ENCODE results near the gene CACNA2D1. TPM values are rescaled to one million over a fixed set of nuclear protein-coding genes. Genes with fewer than 3 reads are reported as not detected.

The CACNA2D1 gene
- total RNA-seq, 1 experiment from 2014 or later: 0.77 TPM

GRCh38 chr7:82202965-82203364 lies 240.6 kb downstream of the CACNA2D1 start:
- no peak overlapping the region for H3K9ac ChIP-seq (ENCODE audit: low read length)
- H3K9me3 ChIP-seq (ENCODE audit: low read length): no peaks in the 10 kb centered on the region
- no TSS peak for BruUV-seq (replicated peaks)
- no peaks in the 10 kb centered on the region for H3F3A ChIP-seq (ENCODE audit: low read length, unreplicated experiment)
- H3K27ac ChIP-seq (ENCODE audit: low read length): no peak overlapping the region
- POLR2A ChIA-PET (ENCODE audit: unreplicated experiment): no interaction called here
- H4K20me1 ChIP-seq (ENCODE audit: low read length): no peaks in the 10 kb centered on the region
- intact Hi-C loops (cut with micrococcal nuclease): no loop called here
- DNase-seq (no peak), ATAC-seq (no peak)
- H3K79me2 ChIP-seq (ENCODE audit: low read length): no peaks in the 10 kb centered on the region
- no peaks in the 10 kb centered on the region for H3K4me1 ChIP-seq (ENCODE audit: insufficient read depth, low read length)
- no peaks in the 10 kb centered on the region for H3K9me2 ChIP-seq (replicated peaks; ENCODE audit: low read length)
- CTCF ChIA-PET: no interaction called here
- TF ChIP-seq EZH2phosphoT487 (IDR thresholded peaks at IDR 0.05; ENCODE audit: borderline replicate concordance, low read length) (no peak), EZH2 (IDR thresholded peaks at IDR 0.05; ENCODE audit: low read length, unreplicated experiment) (no peak)
- TF ChIP-seq, protein P1, sequence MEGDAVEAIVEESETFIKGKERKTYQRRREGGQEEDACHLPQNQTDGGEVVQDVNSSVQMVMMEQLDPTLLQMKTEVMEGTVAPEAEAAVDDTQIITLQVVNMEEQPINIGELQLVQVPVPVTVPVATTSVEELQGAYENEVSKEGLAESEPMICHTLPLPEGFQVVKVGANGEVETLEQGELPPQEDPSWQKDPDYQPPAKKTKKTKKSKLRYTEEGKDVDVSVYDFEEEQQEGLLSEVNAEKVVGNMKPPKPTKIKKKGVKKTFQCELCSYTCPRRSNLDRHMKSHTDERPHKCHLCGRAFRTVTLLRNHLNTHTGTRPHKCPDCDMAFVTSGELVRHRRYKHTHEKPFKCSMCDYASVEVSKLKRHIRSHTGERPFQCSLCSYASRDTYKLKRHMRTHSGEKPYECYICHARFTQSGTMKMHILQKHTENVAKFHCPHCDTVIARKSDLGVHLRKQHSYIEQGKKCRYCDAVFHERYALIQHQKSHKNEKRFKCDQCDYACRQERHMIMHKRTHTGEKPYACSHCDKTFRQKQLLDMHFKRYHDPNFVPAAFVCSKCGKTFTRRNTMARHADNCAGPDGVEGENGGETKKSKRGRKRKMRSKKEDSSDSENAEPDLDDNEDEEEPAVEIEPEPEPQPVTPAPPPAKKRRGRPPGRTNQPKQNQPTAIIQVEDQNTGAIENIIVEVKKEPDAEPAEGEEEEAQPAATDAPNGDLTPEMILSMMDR (conservative IDR thresholded peaks at IDR 0.05; ENCODE audit: low read depth, low read length): no peak
- no peak overlapping the region for H3K4me3 ChIP-seq (ENCODE audit: low read length)
- H3K27me3 ChIP-seq (ENCODE audit: low read length): peaks cover 4% of the 10 kb centered on the region
- no peaks in the 10 kb centered on the region for H3K36me3 ChIP-seq (ENCODE audit: low read depth, low read length)
- H2AFZ ChIP-seq (ENCODE audit: low read length): no peak overlapping the region
- no peak overlapping the region for H3K4me2 ChIP-seq (ENCODE audit: low read length)

DNA sequence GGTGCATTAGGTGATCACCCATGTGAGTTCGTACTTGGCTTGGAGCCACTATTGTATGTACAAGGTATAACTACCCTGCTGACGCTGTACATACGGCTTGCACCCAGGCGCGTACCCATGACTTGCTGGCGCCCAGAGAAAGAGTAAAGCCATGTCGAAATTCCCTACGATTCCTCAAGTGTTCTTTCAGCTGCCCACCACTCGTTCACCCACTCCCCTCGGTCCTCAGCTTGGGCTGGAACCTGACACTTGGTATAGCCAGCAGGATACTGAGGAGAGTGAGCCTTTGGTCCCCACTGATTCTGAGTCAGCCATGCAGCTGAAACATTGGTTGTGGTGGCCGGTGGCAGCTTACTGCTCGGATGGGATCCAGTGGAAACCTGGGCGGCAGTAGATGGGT lies 241.5 kb downstream of the CACNA2D1 start:
- intact Hi-C loops (cut with micrococcal nuclease): no loop called here
- Histone ChIP-seq H3K9me2 (replicated peaks; ENCODE audit: low read length) (no peaks in the 10 kb centered on the region), H3K4me1 (ENCODE audit: insufficient read depth, low read length) (no peaks in the 10 kb centered on the region), H4K20me1 (ENCODE audit: low read length) (no peaks in the 10 kb centered on the region), H3K27me3 (ENCODE audit: low read length) (peaks cover 2% of the 10 kb centered on the region), H3F3A (ENCODE audit: low read length, unreplicated experiment) (no peaks in the 10 kb centered on the region), H3K4me3 (ENCODE audit: low read length) (no peak overlapping the region), H3K4me2 (ENCODE audit: low read length) (no peak overlapping the region), H2AFZ (ENCODE audit: low read length) (no peak overlapping the region), H3K9ac (ENCODE audit: low read length) (no peak overlapping the region), H3K36me3 (ENCODE audit: low read depth, low read length) (no peaks in the 10 kb centered on the region), H3K9me3 (ENCODE audit: low read length) (no peaks in the 10 kb centered on the region), H3K27ac (ENCODE audit: low read length) (no peak overlapping the region), H3K79me2 (ENCODE audit: low read length) (no peaks in the 10 kb centered on the region)
- no peak for DNase-seq
- ChIA-PET CTCF (no interaction called here), POLR2A (ENCODE audit: unreplicated experiment) (no interaction called here)
- TF ChIP-seq, protein P1 (conservative IDR thresholded peaks at IDR 0.05; ENCODE audit: low read depth, low read length): no peak
- no peak for TF ChIP-seq EZH2 (IDR thresholded peaks at IDR 0.05; ENCODE audit: low read length, unreplicated experiment)
- no peak for TF ChIP-seq EZH2phosphoT487 (IDR thresholded peaks at IDR 0.05; ENCODE audit: borderline replicate concordance, low read length)
- ATAC-seq: no peak
- BruUV-seq (replicated peaks): no TSS peak

GRCh38 chr7:82200601-82201000 lies 243.0 kb downstream of the CACNA2D1 start:
- ChIA-PET POLR2A (ENCODE audit: unreplicated experiment) (no interaction called here), CTCF (no interaction called here)
- H3K9ac ChIP-seq (ENCODE audit: low read length): no peak overlapping the region
- no peak overlapping the region for H3K27ac ChIP-seq (ENCODE audit: low read length)
- H3K79me2 ChIP-seq (ENCODE audit: low read length): no peaks in the 10 kb centered on the region
- no TSS peak for BruUV-seq (replicated peaks)
- H3K4me3 ChIP-seq (ENCODE audit: low read length): no peak overlapping the region
- no peaks in the 10 kb centered on the region for H3K9me2 ChIP-seq (replicated peaks; ENCODE audit: low read length)
- DNase-seq: no peak
- TF ChIP-seq EZH2phosphoT487 (IDR thresholded peaks at IDR 0.05; ENCODE audit: borderline replicate concordance, low read length) (no peak), EZH2 (IDR thresholded peaks at IDR 0.05; ENCODE audit: low read length, unreplicated experiment) (no peak)
- TF ChIP-seq, protein P1 (conservative IDR thresholded peaks at IDR 0.05; ENCODE audit: low read depth, low read length): no peak
- H3K27me3 ChIP-seq (ENCODE audit: low read length): no peaks in the 10 kb centered on the region; the same call in 1 of the 2 replicates
- H3K4me1 ChIP-seq (ENCODE audit: insufficient read depth, low read length): no peaks in the 10 kb centered on the region
- intact Hi-C loops (cut with micrococcal nuclease): no loop called here
- H3K9me3 ChIP-seq (ENCODE audit: low read length): no peaks in the 10 kb centered on the region
- H3F3A ChIP-seq (ENCODE audit: low read length, unreplicated experiment): no peaks in the 10 kb centered on the region
- no peak for ATAC-seq
- no peak overlapping the region for H2AFZ ChIP-seq (ENCODE audit: low read length)
- H3K36me3 ChIP-seq (ENCODE audit: low read depth, low read length): no peaks in the 10 kb centered on the region
- no peaks in the 10 kb centered on the region for H4K20me1 ChIP-seq (ENCODE audit: low read length)
- no peak overlapping the region for H3K4me2 ChIP-seq (ENCODE audit: low read length)

Data from PC-3 (cell line).